ENCODE results near the gene THADA.

Gene THADA

GRCh38 chr2:43361286-43361685 is 234.6 kb downstream of the THADA start:
- in situ Hi-C loops (cut with HindIII; ENCODE audit: low pct_ligation_motif_present, low pct_unique_long_range_greater_than_20kb, low sequenced_read_pairs), result no loop called here
- no peak for DNase-seq

- in situ Hi-C loops (cut with HindIII; ENCODE audit: low pct_ligation_motif_present, low pct_unique_long_range_greater_than_20kb, low sequenced_read_pairs), result no loop called here
- DNase-seq, result no peak
Measured at GRCh38 chr2:43360137-43360536, 235.7 kb downstream of the THADA start.

- in situ Hi-C loops (cut with HindIII; ENCODE audit: low pct_ligation_motif_present, low pct_unique_long_range_greater_than_20kb, low sequenced_read_pairs), result no loop called here
- DNase-seq, result no peak
Measured at GRCh38 chr2:43358410-43359201, 237.2 kb downstream of the THADA start.

GRCh38 chr2:43356774-43357173 is 239.1 kb downstream of the THADA start:
- no peak for DNase-seq
- in situ Hi-C loops (cut with HindIII; ENCODE audit: low pct_ligation_motif_present, low pct_unique_long_range_greater_than_20kb, low sequenced_read_pairs), result no loop called here

- in situ Hi-C loops (cut with HindIII; ENCODE audit: low pct_ligation_motif_present, low pct_unique_long_range_greater_than_20kb, low sequenced_read_pairs), result no loop called here
- no peak for DNase-seq
Measured at GRCh38 chr2:43355399-43355798, 240.4 kb downstream of the THADA start.

DNA sequence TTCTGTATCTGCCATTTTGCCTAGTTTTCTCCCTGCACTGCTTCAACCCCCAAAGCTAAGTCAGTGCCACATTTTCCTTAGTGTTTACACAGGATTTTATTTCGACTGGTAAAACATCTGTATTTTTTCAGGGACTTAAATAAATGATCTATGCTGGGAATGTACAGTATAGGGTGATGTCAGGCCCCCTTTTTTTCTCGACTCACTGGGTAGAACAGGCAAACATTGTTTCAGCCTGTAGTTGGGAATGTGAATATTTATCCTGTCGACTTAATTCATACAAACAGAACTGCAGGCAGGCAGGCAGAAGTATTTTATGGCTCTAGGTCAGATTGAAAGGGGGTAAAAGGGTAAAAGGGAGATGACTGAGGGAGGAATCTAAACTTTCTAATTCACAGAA is 245.9 kb downstream of the THADA start:
- no peak for DNase-seq
- in situ Hi-C loops (cut with HindIII; ENCODE audit: low pct_ligation_motif_present, low pct_unique_long_range_greater_than_20kb, low sequenced_read_pairs), result no loop called here

GRCh38 chr2:43348908-43349661 is 246.8 kb downstream of the THADA start:
- no peak for DNase-seq
- in situ Hi-C loops (cut with HindIII; ENCODE audit: low pct_ligation_motif_present, low pct_unique_long_range_greater_than_20kb, low sequenced_read_pairs), result no loop called here

- in situ Hi-C loops (cut with HindIII; ENCODE audit: low pct_ligation_motif_present, low pct_unique_long_range_greater_than_20kb, low sequenced_read_pairs), result no loop called here
Measured at GRCh38 chr2:43347746-43348145, 248.1 kb downstream of the THADA start.

DNA sequence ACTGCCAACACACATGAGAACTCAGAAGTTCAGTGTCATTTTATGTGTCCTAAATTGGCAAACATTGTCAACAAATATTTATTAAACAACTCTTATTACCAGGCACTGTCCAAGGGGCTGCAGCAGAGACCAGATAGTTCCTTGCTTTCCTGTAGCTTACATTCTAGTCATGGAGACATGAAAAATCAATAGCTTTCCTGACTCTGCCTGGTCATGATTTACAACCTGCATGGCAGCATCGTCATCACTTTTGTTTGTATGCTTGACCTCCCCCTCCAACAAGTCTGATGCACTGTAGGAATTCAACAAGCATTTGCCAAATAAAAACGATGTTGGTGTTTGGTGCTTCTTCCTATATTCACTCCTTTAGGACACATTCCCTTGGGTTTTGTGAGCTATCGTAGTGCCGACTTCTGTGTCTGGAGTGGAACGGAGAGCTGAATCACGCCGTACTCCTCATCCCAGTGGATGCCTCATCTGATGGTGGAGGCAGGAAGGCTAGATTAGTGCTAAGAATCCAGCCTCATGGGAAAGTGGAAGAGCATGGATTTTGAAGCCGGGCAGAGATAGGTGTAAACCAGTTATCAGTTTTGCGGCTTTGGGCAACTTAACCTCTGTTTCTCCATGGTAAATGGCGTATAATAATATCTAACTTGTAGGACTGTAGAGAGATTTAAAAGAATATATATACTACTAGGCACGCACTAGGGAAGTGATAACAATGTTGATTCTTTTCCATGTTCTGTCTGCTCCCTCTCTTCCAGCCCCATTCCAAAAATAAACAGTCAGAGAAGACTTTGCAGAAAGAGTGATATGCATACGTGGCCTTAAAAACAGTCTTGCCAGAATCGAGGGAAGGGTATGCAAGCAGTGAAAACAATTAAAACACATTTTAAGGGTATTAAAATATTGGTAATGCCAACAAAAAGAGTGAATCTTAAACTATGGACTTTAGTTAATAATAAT is 249.0 kb downstream of the THADA start:
- DNase-seq, result no peak
- in situ Hi-C loops (cut with HindIII; ENCODE audit: low pct_ligation_motif_present, low pct_unique_long_range_greater_than_20kb, low sequenced_read_pairs), result no loop called here

More at GRCh38 chr2:43347746-43348145, 248.1 kb downstream of the THADA start:
- no peak for DNase-seq

DNA sequence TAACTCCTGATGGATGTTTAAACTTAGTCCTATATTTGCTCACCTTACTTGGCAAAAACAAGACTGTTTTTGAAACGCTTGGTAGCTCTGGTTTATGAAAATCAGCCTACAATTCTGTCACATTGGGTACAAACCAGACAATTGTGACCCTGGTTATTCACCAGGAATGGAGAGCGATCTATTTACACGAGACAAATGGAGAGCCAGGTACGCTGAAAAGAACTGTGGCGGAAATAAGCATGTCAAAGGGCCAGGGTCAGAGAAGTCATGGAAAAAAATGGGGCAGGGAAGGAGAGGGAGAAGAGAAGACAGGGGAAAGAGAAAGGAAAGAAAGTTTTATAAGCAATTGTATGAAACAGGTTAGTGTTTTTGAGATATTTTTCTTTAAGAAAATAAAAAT is 250.0 kb downstream of the THADA start:
- in situ Hi-C loops (cut with HindIII; ENCODE audit: low pct_ligation_motif_present, low pct_unique_long_range_greater_than_20kb, low sequenced_read_pairs), result no loop called here

GRCh38 chr2:43345391-43345813 is 250.4 kb downstream of the THADA start:
- in situ Hi-C loops (cut with HindIII; ENCODE audit: low pct_ligation_motif_present, low pct_unique_long_range_greater_than_20kb, low sequenced_read_pairs), result no loop called here
- DNase-seq, result no peak

More for the DNA sequence above, 250.0 kb downstream of the THADA start:
- DNase-seq, result no peak

DNA sequence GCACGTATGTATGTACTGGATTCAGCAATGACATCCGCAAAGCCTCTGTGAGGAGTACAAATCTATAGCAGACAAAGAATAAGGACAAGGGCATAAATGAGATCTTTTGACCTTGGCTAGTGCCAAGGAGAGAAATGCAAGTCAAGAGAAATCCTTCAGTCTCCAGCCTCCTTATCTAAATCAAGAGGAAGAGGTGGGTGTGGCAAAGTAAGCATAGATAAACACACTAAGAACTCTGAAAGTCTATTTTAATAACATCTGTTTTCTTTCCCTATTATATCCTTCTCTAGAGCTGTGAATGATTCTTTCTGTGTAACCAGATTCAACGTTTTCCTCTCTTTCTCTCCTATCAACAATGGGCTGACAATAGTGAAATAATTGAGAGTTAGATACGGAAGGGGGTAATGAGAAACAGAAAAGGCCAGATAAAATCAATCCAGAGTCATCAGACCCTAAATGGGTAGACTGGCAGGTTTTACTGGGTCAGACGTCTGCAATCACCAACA is 250.9 kb downstream of the THADA start:
- in situ Hi-C loops (cut with HindIII; ENCODE audit: low pct_ligation_motif_present, low pct_unique_long_range_greater_than_20kb, low sequenced_read_pairs), result no loop called here
- no peak for DNase-seq

DNA sequence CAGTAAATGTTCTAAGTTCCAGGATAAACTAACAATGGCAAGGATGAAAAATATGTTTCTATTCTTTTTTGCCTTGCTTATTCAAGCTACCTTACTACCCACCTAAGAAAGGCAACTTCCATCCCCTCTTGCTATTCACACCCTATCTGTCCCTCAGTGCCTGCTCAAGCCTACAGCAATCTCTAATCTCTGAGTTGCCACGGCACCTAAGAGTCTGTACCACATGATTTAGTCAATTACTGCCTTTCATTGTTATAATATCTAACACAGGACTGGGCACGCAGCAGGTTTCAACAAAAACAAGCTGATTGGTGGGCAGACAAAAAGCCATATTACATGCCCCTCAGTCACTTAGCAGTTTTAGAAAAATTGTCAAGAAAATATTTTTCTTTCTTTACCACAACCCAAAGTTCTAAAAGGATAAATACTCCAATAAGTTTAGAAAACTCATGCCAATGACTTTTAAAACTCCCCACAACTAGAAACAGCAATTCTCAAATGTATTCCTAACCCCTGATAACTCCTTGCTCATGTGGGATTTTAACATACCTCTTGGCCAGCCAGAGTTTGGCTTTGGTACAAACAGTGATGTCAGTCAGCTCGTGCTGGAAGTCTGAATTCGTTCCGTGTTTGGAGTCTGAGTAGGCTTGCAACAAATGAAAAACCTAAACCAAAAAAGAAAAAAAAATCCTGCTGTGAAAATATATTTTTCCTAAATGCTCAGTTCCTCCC is 252.1 kb downstream of the THADA start:
- in situ Hi-C loops (cut with HindIII; ENCODE audit: low pct_ligation_motif_present, low pct_unique_long_range_greater_than_20kb, low sequenced_read_pairs), result no loop called here
- DNase-seq, result peak; percentile 21

GRCh38 chr2:43341959-43342757 is 253.7 kb downstream of the THADA start:
- in situ Hi-C loops (cut with HindIII; ENCODE audit: low pct_ligation_motif_present, low pct_unique_long_range_greater_than_20kb, low sequenced_read_pairs), result no loop called here
- DNase-seq, result no peak

DNA sequence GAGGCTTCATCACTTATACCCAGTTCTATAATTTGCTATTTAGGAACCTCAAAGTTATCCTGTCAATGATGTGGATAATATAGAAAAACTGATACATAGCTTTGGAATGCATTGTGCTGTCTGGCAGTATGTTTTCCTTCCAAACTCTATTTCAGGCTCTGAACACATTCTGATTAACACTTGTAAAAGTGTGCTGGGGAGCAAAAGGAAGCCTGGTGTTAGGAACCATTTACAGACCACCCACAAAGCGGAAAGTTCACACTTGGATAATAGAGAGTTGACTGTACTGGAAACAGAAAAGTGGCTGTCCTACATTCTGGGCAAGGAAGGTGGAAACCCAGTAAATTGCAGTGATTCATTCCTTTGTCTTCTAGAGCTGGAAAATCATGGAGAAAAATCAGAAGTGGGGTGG is 254.9 kb downstream of the THADA start:
- in situ Hi-C loops (cut with HindIII; ENCODE audit: low pct_ligation_motif_present, low pct_unique_long_range_greater_than_20kb, low sequenced_read_pairs), result no loop called here
- peak; percentile 39 for DNase-seq

- no peak for DNase-seq
- in situ Hi-C loops (cut with HindIII; ENCODE audit: low pct_ligation_motif_present, low pct_unique_long_range_greater_than_20kb, low sequenced_read_pairs), result no loop called here
Measured at GRCh38 chr2:43340066-43340465, 255.8 kb downstream of the THADA start.

GRCh38 chr2:43333656-43334144 is 262.1 kb downstream of the THADA start:
- DNase-seq, result no peak
- in situ Hi-C loops (cut with HindIII; ENCODE audit: low pct_ligation_motif_present, low pct_unique_long_range_greater_than_20kb, low sequenced_read_pairs), result no loop called here

All from ACHN (cell line).